Right renal pelvis (tissue), 4 donors: Measurements from ENCODE around the gene POLR1G. TPM values are rescaled to one million over a fixed set of nuclear protein-coding genes. Genes with fewer than 3 reads are reported as not detected.

Source experiments
- DNase-seq, 4 donors: peaks; one replicate each; pipeline ENCODE4 v3.0.0-alpha.2; 2013; ENCODE audit warnings: low read depth in 4 of 4, low spot score in 3 of 4, missing footprints in 1 of 4
- polyA plus RNA-seq, 4 donors: library from polyadenylated mRNA; unstranded; fragments of 120-200 nt; gene quantifications; one replicate each; pipeline ENCODE4 v1.2.1, GENCODE V29; 2013; ENCODE audit not compliant: insufficient read length in 4 of 4

POLR1G gene
- polyA plus RNA-seq, 4 donors: 3.4 to 5.3 (median 3.9) TPM

DNA sequence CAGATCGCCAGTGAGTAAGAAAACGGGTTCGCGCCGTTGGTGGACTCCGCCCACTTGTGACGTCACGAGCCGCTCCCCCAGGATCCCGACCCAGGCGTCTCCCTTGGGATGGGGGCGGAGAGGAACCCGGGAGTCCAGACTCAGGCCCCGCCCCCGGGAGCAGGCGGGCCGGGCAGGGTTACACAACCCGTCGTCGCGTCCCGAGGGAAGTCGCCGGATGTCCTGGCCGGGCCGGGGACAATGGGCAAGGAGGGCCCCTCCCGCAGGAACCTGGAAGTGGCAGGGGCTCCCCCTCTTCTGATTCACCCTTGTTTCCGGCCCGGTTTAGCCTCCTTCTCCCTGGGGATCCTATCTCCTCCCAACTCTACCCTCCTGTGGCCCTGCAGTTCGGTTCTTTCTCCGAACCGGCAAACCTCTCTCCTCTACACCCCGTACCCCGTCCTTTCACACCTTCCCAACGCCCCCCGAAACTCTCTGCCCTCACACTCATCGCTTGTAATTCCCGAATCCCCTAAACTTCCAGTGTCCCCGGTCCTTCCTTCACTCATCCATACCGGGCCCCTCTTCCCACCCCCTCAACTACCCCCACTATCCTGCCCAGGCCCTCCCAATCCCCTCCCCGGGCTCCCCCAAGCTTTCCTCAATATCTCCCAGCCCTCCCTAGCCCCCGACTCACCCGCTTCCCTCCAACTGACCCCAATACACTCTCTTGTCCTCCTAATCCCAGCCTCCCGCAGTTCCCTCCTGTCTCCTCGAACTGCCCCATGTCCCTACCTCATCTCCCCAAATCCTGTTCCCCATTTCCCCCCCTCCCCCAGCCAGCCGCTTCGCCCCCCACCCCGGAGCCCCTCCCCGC, 37.2 kb downstream of the POLR1G start:
- DNase-seq: peak in 3 of 4 donors; percentile 78 to 84 (median 80)

DNA sequence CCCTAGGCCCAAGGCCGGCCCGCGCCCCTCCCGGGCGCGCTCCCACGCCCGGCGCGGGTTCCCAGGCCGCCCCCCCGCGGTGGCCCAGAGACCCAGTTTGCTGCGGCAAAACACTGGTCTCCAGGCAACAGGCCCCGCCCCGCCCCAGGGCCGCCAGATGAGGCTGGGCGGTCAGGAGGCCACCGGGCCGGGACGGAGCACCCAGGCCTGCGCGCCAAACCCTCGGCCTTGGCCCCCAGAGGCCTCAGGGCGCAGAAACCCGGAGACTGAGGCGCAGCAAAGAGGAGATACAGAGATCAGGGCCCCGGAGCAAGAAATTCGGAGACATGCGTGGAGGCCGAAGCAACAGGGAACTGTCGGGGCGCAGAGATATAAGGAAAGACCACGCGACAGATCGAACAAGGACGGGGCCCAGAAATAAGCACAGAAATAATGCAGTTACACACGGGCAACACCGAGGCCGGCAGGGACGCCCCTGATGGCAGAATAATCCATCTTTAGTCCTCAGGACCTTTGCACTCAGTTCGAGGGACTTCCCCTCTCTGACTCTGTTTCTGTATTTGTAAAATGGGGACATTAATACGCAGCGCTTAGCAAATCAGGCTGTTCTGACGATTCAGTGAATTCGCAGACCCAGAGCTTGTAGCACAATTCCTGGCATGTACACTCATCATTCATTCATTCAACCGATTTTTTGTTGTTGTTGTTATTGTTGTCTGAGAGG, 38.0 kb downstream of the POLR1G start:
- peak in 1 of 4 donors; percentile 76 for DNase-seq

DNA sequence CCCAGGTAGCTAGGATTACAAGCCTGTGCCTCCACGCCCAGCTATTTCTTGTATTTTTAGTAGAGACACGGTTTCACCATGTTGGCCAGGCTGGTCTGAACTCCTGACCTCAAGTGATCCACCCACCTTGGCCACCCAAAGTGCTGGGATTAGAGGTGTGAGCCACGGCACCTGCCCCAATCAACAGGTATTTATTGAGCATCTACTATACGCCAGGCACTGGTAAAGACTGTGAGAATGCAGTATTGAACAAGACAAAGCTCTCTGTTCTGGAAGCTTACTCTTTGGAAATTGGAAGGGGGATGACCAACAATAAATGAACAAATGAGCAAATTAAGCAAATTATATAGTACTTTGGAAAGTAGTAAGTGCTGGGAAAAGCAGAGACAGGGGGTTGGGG, 38.7 kb downstream of the POLR1G start:
- DNase-seq: no peak

DNA sequence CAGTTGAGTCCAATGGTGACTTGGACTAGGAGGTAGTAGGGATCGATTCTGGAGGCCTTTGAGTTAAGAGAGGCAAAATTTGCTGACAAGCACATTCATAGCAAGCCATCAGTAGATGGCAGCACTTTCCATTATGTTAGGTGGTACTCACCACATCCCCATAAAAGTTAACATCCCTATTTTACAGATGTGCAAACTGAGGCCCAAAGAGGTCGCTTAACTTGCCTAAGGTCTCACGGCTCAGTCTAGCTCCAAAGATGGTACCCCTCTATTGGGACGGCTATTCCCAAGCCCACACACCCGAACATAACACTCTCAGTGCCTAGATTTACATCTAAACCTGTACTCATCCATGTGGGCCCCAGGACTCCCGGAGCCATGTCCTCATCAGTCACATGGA, 39.9 kb downstream of the POLR1G start:
- DNase-seq: no peak

DNA sequence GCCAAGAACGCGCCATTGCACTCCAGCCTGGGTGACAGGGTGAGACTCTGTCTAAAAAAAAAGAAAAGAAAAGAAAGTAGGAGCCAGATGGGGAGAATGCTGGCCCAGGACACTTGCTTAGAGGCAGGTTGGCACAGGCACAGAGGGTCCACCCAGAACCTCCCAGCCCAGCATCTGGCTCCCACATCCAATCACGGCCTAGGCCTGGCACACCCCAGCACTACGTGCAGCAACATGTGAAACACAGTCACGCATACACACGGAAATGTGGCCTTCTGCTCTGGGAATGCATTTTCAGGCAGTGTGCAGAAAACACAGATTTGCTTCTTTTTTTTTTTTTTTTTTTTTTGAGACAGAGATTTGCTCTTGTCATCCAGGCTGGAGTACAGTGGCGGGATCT, 40.5 kb downstream of the POLR1G start:
- no peak for DNase-seq

DNA sequence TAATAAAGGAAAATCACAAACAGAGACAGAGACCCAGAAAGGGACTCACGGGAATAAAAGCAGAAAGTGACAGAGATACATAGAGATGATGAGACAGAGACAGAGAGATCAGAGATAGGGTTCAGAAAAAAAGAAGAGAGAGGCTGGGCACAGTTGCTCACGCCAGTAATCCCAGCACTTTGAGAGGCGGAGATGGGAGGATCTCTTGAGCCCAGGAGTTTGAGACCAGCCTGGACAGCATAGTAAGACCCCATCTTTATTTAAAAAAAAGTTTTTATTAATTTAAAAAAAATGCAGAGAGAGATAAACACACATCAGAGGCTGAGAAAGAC, 41.9 kb downstream of the POLR1G start:
- no peak for DNase-seq

DNA sequence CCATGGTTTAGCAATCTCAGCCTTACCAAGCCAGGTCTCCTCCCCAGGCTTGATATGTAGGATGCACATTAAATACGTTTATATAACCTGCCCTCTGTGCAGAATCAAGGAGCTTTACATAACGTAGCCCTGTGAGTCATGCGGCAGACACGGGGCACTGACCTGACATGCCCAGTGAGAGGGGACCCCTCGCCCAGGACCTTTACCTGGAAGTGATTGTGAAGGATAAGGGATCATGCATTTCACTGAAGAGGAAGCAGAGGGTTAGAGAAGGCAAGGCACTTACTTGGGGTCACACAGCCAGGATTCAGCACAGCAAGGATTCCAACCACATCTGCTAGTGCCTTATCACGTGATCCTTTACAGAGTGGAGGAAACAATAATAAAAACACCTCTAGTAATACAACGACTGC, 42.4 kb downstream of the POLR1G start:
- no peak for DNase-seq

DNA sequence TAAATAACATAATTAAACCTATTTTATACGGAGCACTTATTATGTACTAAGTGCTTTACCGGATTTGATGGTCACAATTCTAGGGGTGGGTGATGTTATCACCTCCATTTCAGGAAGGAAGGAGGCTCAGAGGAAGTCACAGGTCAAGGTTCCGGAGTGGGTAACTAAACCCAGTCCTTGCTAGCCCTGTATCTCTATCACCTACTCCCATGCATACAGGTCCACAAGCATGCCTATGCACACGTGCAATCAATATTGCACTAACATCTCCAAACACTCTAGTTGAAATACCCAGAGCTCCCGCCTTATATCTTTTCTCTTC, 43.5 kb downstream of the POLR1G start:
- no peak for DNase-seq

DNA sequence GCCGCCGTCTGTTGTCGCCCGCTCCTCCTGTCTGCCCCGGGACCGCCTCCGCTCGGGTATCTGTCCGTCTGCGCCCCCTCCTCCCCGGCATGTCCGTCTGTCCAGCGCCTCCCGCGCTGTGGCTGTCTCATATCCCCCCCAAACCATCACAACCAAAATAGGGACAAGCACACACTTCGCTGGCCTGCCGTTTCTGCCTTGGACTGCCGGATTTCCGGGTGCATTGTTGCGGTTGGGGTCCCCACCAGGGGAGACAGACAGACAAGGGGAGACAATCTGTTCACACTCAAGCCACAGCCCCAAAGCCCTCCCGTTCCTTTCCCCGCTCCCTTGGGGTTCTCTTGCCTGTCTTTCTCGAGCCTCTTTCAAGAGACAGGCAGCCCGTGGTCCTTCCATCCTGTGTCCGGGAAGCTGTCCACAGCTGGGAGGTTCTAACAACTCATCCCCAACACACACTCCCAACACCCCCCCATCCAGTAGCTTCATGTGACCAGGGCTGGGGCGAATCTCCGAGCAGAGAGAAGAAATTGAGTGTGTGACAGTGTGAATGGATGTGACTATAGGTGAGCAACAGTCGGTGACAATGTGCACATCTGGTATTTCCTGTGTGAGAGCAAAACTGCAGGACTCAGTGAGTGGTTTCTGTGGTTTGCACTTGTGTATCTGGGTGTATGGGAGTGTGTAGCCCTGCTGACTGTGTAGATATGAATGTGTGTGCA, 44.8 kb downstream of the POLR1G start:
- DNase-seq: no peak

DNA sequence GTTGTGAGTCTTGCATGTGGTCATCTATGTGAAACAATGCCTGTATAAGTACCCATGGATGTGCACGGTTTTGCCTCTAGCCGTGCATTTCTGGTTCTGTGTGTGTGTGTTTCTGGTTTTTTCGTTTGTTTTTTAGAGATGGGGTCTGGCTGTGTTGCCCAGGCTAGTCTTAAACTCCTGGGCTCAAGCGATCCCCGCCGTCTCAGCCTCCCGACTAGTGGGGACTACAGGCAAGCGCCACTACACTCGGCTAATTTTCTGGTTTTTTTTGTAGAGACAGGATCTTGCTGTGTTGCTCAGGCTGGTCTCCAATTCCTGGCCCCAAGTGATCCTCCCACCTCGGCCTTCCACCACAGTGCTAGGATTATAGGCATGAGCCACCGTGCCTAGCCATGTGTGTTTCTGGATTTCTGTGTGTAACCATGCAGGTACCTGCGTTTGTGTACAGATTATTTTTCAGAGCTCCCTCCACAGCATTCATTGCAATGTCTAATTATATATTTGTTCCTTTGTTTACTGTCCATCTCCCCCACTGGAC, 45.5 kb downstream of the POLR1G start:
- DNase-seq: no peak

DNA sequence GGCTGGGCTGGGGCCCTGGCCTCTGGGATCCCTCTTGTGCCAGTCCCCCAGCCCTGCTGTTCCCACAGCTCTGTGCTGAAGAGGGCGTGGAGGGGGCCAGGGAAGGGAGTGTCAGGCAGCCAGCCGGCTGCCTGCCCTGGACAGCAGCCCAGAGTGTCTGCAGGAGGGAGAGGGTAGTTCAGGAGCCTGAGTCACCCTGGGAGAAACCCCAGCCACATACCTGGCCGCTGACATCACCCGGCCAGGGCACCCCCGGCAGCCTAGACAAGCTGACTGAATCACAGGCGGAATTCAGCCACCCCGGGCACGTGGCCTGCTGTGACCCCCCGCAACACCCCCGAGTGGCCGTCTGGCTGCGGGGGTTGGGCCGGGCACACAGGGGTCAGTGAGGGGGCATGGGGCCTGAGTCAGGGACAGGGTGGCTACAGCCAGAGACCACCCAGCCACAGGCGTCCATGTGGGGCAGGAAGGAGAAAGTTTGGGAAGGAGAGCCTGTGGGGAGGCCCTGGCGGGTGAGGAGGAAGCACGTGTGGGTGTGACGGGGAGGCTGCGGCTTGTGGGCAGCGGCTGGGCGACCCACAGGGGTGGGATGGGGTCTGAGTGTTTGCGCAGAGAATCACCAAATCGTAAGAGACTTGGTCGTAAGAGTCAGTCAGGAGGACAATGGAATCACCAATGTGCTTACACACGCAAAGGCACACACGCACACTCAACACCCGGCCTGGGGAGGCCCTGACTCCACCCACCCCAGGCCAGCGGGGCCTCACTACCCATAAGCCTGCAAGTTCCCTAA, 49.5 kb downstream of the POLR1G start:
- DNase-seq: no peak

DNA sequence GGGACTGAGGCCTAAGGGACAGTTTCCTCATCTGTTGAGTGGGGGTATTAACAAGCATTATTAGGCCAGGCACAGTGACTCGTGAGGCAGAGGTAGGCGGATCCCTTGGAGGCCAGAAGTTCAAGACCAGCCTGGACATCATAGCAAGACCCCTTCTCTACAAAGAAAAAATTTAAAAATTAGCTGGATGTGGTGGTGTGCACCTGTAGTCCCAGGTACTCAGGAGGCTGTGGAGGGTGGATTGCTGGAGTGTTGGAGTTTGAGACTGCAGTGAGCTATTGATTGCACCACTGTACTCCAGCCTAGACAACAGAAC, 50.0 kb downstream of the POLR1G start:
- no peak for DNase-seq

DNA sequence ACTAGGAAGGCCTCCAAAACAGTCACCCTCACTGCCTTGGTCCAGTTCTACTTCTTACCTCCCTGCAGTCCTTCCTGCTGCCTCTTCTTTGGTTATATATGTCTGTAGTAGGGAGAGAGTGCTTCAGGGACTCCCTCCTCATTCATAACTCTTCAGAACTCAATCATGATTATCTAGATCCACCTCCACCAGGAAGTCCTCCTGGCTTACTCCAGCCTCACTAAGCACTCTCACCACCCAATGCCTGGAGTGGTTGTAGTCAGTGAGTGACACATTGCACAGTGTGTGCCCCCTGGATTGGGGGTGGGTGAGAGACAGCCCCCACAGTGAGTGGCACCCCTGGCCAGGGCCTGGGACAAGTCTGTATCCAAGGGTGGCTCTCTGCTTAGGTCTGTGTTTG, 51.3 kb downstream of the POLR1G start:
- DNase-seq: no peak

Other genes with a start within 250 kb of the POLR1G start
- under 1 TPM; 0.10 to 0.25 (median 0.11) TPM for gene NKPD1, start 245.7 kb upstream of the POLR1G start, polyA plus RNA-seq
- 10 to 100 TPM; 32.1 to 60.7 (median 35.3) TPM for gene TRAPPC6A, start 228.4 kb upstream of the POLR1G start, polyA plus RNA-seq
- gene BLOC1S3, start 227.9 kb upstream of the POLR1G start, polyA plus RNA-seq: 10 to 100 TPM; 10.5 to 13.9 (median 11.2) TPM
- 10 to 100 TPM in 1 of 4 donors, 1 to 10 TPM in 3; 8.2 to 12.6 (median 8.9) TPM for gene EXOC3L2, start 161.2 kb upstream of the POLR1G start, polyA plus RNA-seq
- gene MARK4, start 155.4 kb upstream of the POLR1G start, polyA plus RNA-seq: 10 to 100 TPM; 35.9 to 42.3 (median 40.7) TPM
- gene CKM, start 83.8 kb upstream of the POLR1G start, polyA plus RNA-seq: under 1 TPM; 0.33 to 0.84 (median 0.56) TPM
- 1 to 10 TPM in 2 of 4 donors, under 1 TPM in 2; 0.76 to 3.0 (median 1.1) TPM for gene KLC3, start 65.9 kb upstream of the POLR1G start, polyA plus RNA-seq
- 10 to 100 TPM; 33.2 to 35.5 (median 33.8) TPM for gene ERCC2, start 36.1 kb upstream of the POLR1G start, polyA plus RNA-seq
- gene PPP1R13L, start 1.6 kb upstream of the POLR1G start, polyA plus RNA-seq: 10 to 100 TPM in 2 of 4 donors, 1 to 10 TPM in 2; 7.3 to 12.0 (median 9.1) TPM
- gene ERCC1, start 17.3 kb downstream of the POLR1G start, polyA plus RNA-seq: 10 to 100 TPM; 74.4 to 87.4 (median 79.2) TPM
- gene FOSB, start 61.4 kb downstream of the POLR1G start, polyA plus RNA-seq: 10 to 100 TPM in 3 of 4 donors, 1 to 10 TPM in 1; 2.6 to 85.3 (median 35.4) TPM
- 1 to 10 TPM; 7.4 to 9.1 (median 7.7) TPM for gene RTN2, start 90.4 kb downstream of the POLR1G start, polyA plus RNA-seq
- under 1 TPM in 3 of 4 donors, not detected in 1; 0.25 to 0.57 (median 0.25) TPM for gene PPM1N, start 91.8 kb downstream of the POLR1G start, polyA plus RNA-seq
- gene VASP, start 100.8 kb downstream of the POLR1G start, polyA plus RNA-seq: 10 to 100 TPM; 52.2 to 55.3 (median 53.5) TPM
- gene OPA3, start 178.2 kb downstream of the POLR1G start, polyA plus RNA-seq: 10 to 100 TPM; 10.8 to 11.8 (median 11.3) TPM
- 1 to 10 TPM; 4.7 to 7.6 (median 5.7) TPM for gene GPR4, start 195.6 kb downstream of the POLR1G start, polyA plus RNA-seq
- 10 to 100 TPM; 16.1 to 24.6 (median 21.6) TPM for gene EML2, start 232.8 kb downstream of the POLR1G start, polyA plus RNA-seq